Endometrial microvascular endothelial cells (primary cell): ENCODE data around the gene NAXE. TPM values are rescaled to one million over a fixed set of nuclear protein-coding genes. Genes with fewer than 3 reads are reported as not detected.

Experiments used
- in situ Hi-C: cut with HindIII; loops from 2 replicates; pipeline ENCODE4 v1.10.0; 2017; ENCODE audit warnings: low sequenced_read_pairs, low pct_unique_long_range_greater_than_20kb; ENCODE audit errors: inconsistent ontology term
- total RNA-seq: library from RNA; depleted of rRNA; stranded (reverse); fragments of >200 nt; gene quantifications from one replicate; pipeline ENCODE4 v1.2.3, GENCODE V29; 2015; ENCODE audit errors: inconsistent ontology term

Gene NAXE
- total RNA-seq, 1 donor from 2014 or later, result 92.0 TPM

GRCh38 chr1:156640842-156641706 is 49.5 kb downstream of the NAXE start:
- in situ Hi-C loops, result no loop called here

GRCh38 chr1:156641761-156642264 is 50.2 kb downstream of the NAXE start, which contains the start of gene BCAN:
TSS of gene BCAN (plus strand) at chr1:156642117. CDS start at chr1:156646055, 3,938 bp downstream.
- in situ Hi-C loops, result no loop called here

GRCh38 chr1:156642265-156643048 is 50.9 kb downstream of the NAXE start:
- in situ Hi-C loops, result no loop called here

GRCh38 chr1:156643049-156643777 is 51.6 kb downstream of the NAXE start:
- in situ Hi-C loops, result no loop called here

- in situ Hi-C loops, result no loop called here
Observed at GRCh38 chr1:156643778-156644092, 52.2 kb downstream of the NAXE start.

Other genes with a start within 250 kb of the NAXE start
- not detected for gene RHBG, start 222.6 kb upstream of the NAXE start, total RNA-seq
- gene MEF2D, start 91.0 kb upstream of the NAXE start, total RNA-seq, result 53.5 TPM
- 39.4 TPM for gene IQGAP3, start 19.2 kb upstream of the NAXE start, total RNA-seq
- gene TTC24, start 12.1 kb upstream of the NAXE start, total RNA-seq, result not detected
- gene GPATCH4, start 9.7 kb downstream of the NAXE start, total RNA-seq, result 12.9 TPM
- gene HAPLN2, start 27.6 kb downstream of the NAXE start, total RNA-seq, result not detected
- gene BCAN, start 50.3 kb downstream of the NAXE start, total RNA-seq, result not detected
- 239 TPM for gene NES, start 85.6 kb downstream of the NAXE start, total RNA-seq
- not detected for gene CRABP2, start 113.8 kb downstream of the NAXE start, total RNA-seq
- gene METTL25B, start 136.7 kb downstream of the NAXE start, total RNA-seq, result 3.1 TPM
- 21.4 TPM for gene ISG20L2, start 137.0 kb downstream of the NAXE start, total RNA-seq
- 87.7 TPM for gene MRPL24, start 149.3 kb downstream of the NAXE start, total RNA-seq
- gene HDGF, start 159.9 kb downstream of the NAXE start, total RNA-seq, result 299 TPM
- gene PRCC, start 175.8 kb downstream of the NAXE start, total RNA-seq, result 48.2 TPM
- gene SH2D2A, start 225.1 kb downstream of the NAXE start, total RNA-seq, result 0.19 TPM